Erythroblast (primary cell): ENCODE data around the gene SEMA7A.

Experiments used
- GATA1 ChIP-seq: IDR thresholded peaks from 2 replicates; pipeline ENCODE4 v1.6.1; 2011; ENCODE audit warnings: low read depth, mild to moderate bottlenecking, control low read depth, low read length, moderate library complexity
- POLR2A ChIP-seq: IDR thresholded peaks from 2 replicates; pipeline ENCODE4 v1.6.1; 2011; ENCODE audit warnings: mild to moderate bottlenecking, low read length

- no peak for TF ChIP-seq POLR2A
- no peak for TF ChIP-seq GATA1
Observed at GRCh38 chr15:74431645-74432044, 2.1 kb downstream of the SEMA7A start.
